Liver (tissue), 9 donors: ENCODE measurements around the gene LPP. TPM values are rescaled to one million over a fixed set of nuclear protein-coding genes. Genes with fewer than 3 reads are reported as not detected.
A peak's percentile ranks its signal among the peaks of the same experiment; 100 is the strongest.

Source experiments
- DNase-seq: peaks from one replicate; pipeline ENCODE4 v3.0.0-alpha.2; 2017; ENCODE audit warnings: low spot score
- H3K27ac ChIP-seq, 2 donors: one replicate each; pipeline ENCODE4 v1.7.0; 2013; ENCODE audit warnings: inconsistent platforms in 2 of 2, low read length in 2 of 2, control low read depth in 1 of 2, low read depth in 1 of 2, mild to moderate bottlenecking in 1 of 2
- H3K27me3 ChIP-seq, 4 donors: one replicate each; pipeline versions ENCODE4 v1.6.1 to v1.7.0; 2013; ENCODE audit warnings: low read length in 3 of 4, inconsistent platforms in 1 of 4, mild to moderate bottlenecking in 1 of 4, moderate library complexity in 1 of 4; ENCODE audit not compliant: control insufficient read depth in 4 of 4, insufficient read depth in 4 of 4
- H3K36me3 ChIP-seq, 4 donors: one replicate each; pipeline versions ENCODE4 v1.6.1 to v1.7.0; 2013; ENCODE audit warnings: low read length in 3 of 4, mild to moderate bottlenecking in 3 of 4, low read depth in 1 of 4, moderate library complexity in 1 of 4; ENCODE audit not compliant: control insufficient read depth in 4 of 4, insufficient read depth in 3 of 4
- H3K4me1 ChIP-seq, 4 donors: one replicate each; pipeline versions ENCODE4 v1.6.1 to v1.7.0; 2013; ENCODE audit warnings: low read length in 3 of 4, mild to moderate bottlenecking in 3 of 4, moderate library complexity in 1 of 4; ENCODE audit not compliant: control insufficient read depth in 4 of 4, insufficient read depth in 4 of 4
- H3K4me3 ChIP-seq, 3 donors: one replicate each; pipeline versions ENCODE4 v1.6.1 to v1.7.0; 2013; ENCODE audit warnings: low read length in 3 of 3, control low read depth in 1 of 3, low read depth in 1 of 3, mild to moderate bottlenecking in 1 of 3
- H3K9ac ChIP-seq, 2 donors: one replicate each; pipeline ENCODE4 v1.7.0; 2013; ENCODE audit warnings: low read length in 2 of 2, mild to moderate bottlenecking in 2 of 2, moderate library complexity in 2 of 2, control low read depth in 1 of 2, low read depth in 1 of 2
- H3K9me3 ChIP-seq, 4 donors: one replicate each; pipeline versions ENCODE4 v1.6.1 to v1.7.0; 2013; ENCODE audit warnings: low read length in 3 of 4; ENCODE audit not compliant: control insufficient read depth in 4 of 4
- CTCF ChIP-seq: fragments of 150-350 bp; IDR thresholded peaks from 2 replicates; pipeline ENCODE4 v1.5.1; 2017; ENCODE audit warnings: improper control_type of control experiment, low read depth, low read length; ENCODE audit not compliant: missing input control
- EGR1 ChIP-seq, 2 donors: IDR thresholded peaks; 2 replicates each; pipeline ENCODE4 v1.6.1; 2016 to 2018; ENCODE audit warnings: antibody characterized with exemption in 2 of 2, low read depth in 2 of 2
- GABPA ChIP-seq, 2 donors: IDR thresholded peaks in 1 of 2; conservative IDR thresholded peaks in 1 of 2; 2 replicates each; pipeline ENCODE4 v1.6.1; 2016; ENCODE audit warnings: antibody characterized with exemption in 2 of 2, mild to moderate bottlenecking in 1 of 2, moderate library complexity in 1 of 2
- HNF4A ChIP-seq, 2 donors: conservative IDR thresholded peaks; 2 replicates each; pipeline ENCODE4 v1.6.1; 2016; ENCODE audit warnings: antibody characterized with exemption in 2 of 2, mild to moderate bottlenecking in 2 of 2
- HNF4G ChIP-seq: IDR thresholded peaks from 2 replicates; pipeline ENCODE4 v1.6.1; 2016; ENCODE audit warnings: antibody characterized with exemption
- NR2F2 ChIP-seq: IDR thresholded peaks from 2 replicates; pipeline ENCODE4 v1.6.1; 2016; ENCODE audit warnings: antibody characterized with exemption
- RAD21 ChIP-seq, 2 donors: IDR thresholded peaks; 2 replicates each; pipeline ENCODE4 v1.6.1; 2016; ENCODE audit warnings: antibody characterized with exemption in 2 of 2, mild to moderate bottlenecking in 2 of 2
- RXRA ChIP-seq, 2 donors: IDR thresholded peaks; 2 replicates each; pipeline ENCODE4 v1.6.1; 2017 to 2018; ENCODE audit warnings: antibody characterized with exemption in 2 of 2, mild to moderate bottlenecking in 1 of 2
- SP1 ChIP-seq: IDR thresholded peaks from 2 replicates; pipeline ENCODE4 v1.6.1; 2018; ENCODE audit warnings: antibody characterized with exemption, mild to moderate bottlenecking
- YY1 ChIP-seq: IDR thresholded peaks from 2 replicates; pipeline ENCODE4 v1.6.1; 2016; ENCODE audit warnings: antibody characterized with exemption, mild to moderate bottlenecking
- ZBTB33 ChIP-seq: IDR thresholded peaks from 2 replicates; pipeline ENCODE4 v1.6.1; 2016; ENCODE audit warnings: antibody characterized with exemption
- WGBS: extraction: QIAGEN DNeasy Blood & Tissue Kit; methylation state at CpG from one replicate; pipeline ENCODE4 v1.1.7; 2013; 5-methylcytosine and 5-hydroxymethylcytosine counted together
- polyA plus RNA-seq, 2 donors: library from polyadenylated mRNA; stranded (reverse) in 1 of 2; unstranded in 1 of 2; fragments of 200-250 nt in 1 of 2; fragments of >200 nt in 1 of 2; fragmentation: Nextera tagmentation in 1 of 2; extraction: Ambion mirVana in 1 of 2; gene quantifications; one replicate each; pipeline versions ENCODE4 v1.2.1 to v1.2.3, GENCODE V29; 2013 to 2015
- total RNA-seq, 2 donors: library from RNA; depleted of rRNA; stranded (reverse); fragments of >200 nt; gene quantifications; one replicate each; pipeline ENCODE4 v1.2.3, GENCODE V29; 2014
- donor health status: healthy.
- donor health status: healthy.
- donor health status: healthy.
- donor health status: healthy.
- donor health status: healthy.

Gene LPP
- total and polyA plus RNA-seq, 4 donors, result 3.3 to 53.7 (median 28.2) TPM

GRCh38 chr3:188246905-188247304 lies 92.9 kb downstream of the LPP start (continued):
- TF ChIP-seq ZBTB33 (no peak), SP1 (no peak), NR2F2 (no peak), EGR1 (IDR thresholded peaks at IDR 0.05; ENCODE audit: low read depth in 2 of 2) (no peak), RXRA (IDR thresholded peaks at IDR 0.05) (no peak), RAD21 (IDR thresholded peaks at IDR 0.05) (no peak), GABPA (IDR thresholded peaks at IDR 0.05 in 1 of 2, conservative IDR thresholded peaks at IDR 0.05 in 1 of 2) (no peak), YY1 (no peak)

- Histone ChIP-seq H3K9me3 (no peaks in the 10 kb centered on the region), H3K36me3 (no peaks in the 10 kb centered on the region), H3K9ac (no peak overlapping the region), H3K27ac (no peak overlapping the region), H3K27me3 (no peaks in the 10 kb centered on the region), H3K4me3 (no peak overlapping the region), H3K4me1 (no peaks in the 10 kb centered on the region)
- WGBS, result 65% methylated on average over 8 of the region's 8 CpGs
- DNase-seq, result no peak
- TF ChIP-seq SP1 (no peak), RXRA (IDR thresholded peaks at IDR 0.05) (no peak), HNF4G (no peak), YY1 (no peak)
Observed at GRCh38 chr3:188248036-188248561, 94.1 kb downstream of the LPP start.

- Histone ChIP-seq H3K9ac (no peak overlapping the region), H3K27ac (no peak overlapping the region), H3K9me3 (no peaks in the 10 kb centered on the region)
Observed at GRCh38 chr3:188253123-188253793, 99.3 kb downstream of the LPP start.

More at GRCh38 chr3:188253123-188253793, 99.3 kb downstream of the LPP start:
- WGBS, result 71% methylated on average over 5 of the region's 5 CpGs
- no peaks in the 10 kb centered on the region for H3K36me3 ChIP-seq
- no peak for DNase-seq
- H3K4me3 ChIP-seq, result no peak overlapping the region
- peaks cover 0 to 12% (median 4%) of the 10 kb centered on the region in 4 donors for H3K4me1 ChIP-seq
- no peaks in the 10 kb centered on the region for H3K27me3 ChIP-seq
- TF ChIP-seq CTCF, result no peak
- TF ChIP-seq HNF4A (conservative IDR thresholded peaks at IDR 0.05), result peak in 1 of 2 donors; percentile 4
